ENCODE results near the gene KDM4C.
"Not testable (repeated sequence)": the region's sequence is repeated elsewhere in the genome, so short reads cannot be mapped to it uniquely, and the experiment has no call there.

KDM4C gene

GRCh38 chr9:6757456-6758247, at the start of gene KDM4C:
Gene KDM4C, plus strand, starts transcription at chr9:6757973. Its CDS starts 35,016 bp downstream, at chr9:6792989.
- peak; percentile 93 for DNase-seq (ENCODE audit: low spot score)

- DNase-seq (ENCODE audit: low spot score): no peak
Measured at GRCh38 chr9:6708732-6709131, 49.0 kb upstream of the KDM4C start.

- no peak for DNase-seq (ENCODE audit: low spot score)
Measured at GRCh38 chr9:6711403-6711802, 46.4 kb upstream of the KDM4C start.

GRCh38 chr9:6712041-6712440, 45.7 kb upstream of the KDM4C start:
- DNase-seq (ENCODE audit: low spot score): no peak

- DNase-seq (ENCODE audit: low spot score): no peak
Measured at GRCh38 chr9:6714176-6714575, 43.6 kb upstream of the KDM4C start.

GRCh38 chr9:6715153-6715754, 42.5 kb upstream of the KDM4C start:
- not testable (repeated sequence) for DNase-seq (ENCODE audit: low spot score)

- peak; percentile 69 for DNase-seq (ENCODE audit: low spot score)
Measured at GRCh38 chr9:6715755-6716643, 41.8 kb upstream of the KDM4C start.

- DNase-seq (ENCODE audit: low spot score): no peak
Measured at GRCh38 chr9:6716766-6717165, 41.0 kb upstream of the KDM4C start.

GRCh38 chr9:6723881-6724420, 33.8 kb upstream of the KDM4C start:
- DNase-seq (ENCODE audit: low spot score): no peak

GRCh38 chr9:6733257-6733656, 24.5 kb upstream of the KDM4C start:
- DNase-seq (ENCODE audit: low spot score): no peak

GRCh38 chr9:6733831-6734230, 23.9 kb upstream of the KDM4C start:
- DNase-seq (ENCODE audit: low spot score): no peak

- DNase-seq (ENCODE audit: low spot score): no peak
Measured at GRCh38 chr9:6735422-6735821, 22.4 kb upstream of the KDM4C start.

GRCh38 chr9:6739218-6739617, 18.6 kb upstream of the KDM4C start:
- DNase-seq (ENCODE audit: low spot score): no peak

- DNase-seq (ENCODE audit: low spot score): not testable (repeated sequence)
Measured at GRCh38 chr9:6748861-6749260, 8.9 kb upstream of the KDM4C start.

- not testable (repeated sequence) for DNase-seq (ENCODE audit: low spot score)
Measured at GRCh38 chr9:6754861-6755260, 2.9 kb upstream of the KDM4C start.

GRCh38 chr9:6757132-6757455, 679 bp upstream of the KDM4C start:
- DNase-seq (ENCODE audit: low spot score): peak; percentile 69

GRCh38 chr9:6758248-6758497, 400 bp downstream of the KDM4C start:
- no peak for DNase-seq (ENCODE audit: low spot score)

GRCh38 chr9:6758498-6759184, 868 bp downstream of the KDM4C start:
- DNase-seq (ENCODE audit: low spot score): peak; percentile 16

- DNase-seq (ENCODE audit: low spot score): peak; percentile 85
Measured at GRCh38 chr9:6759185-6759977, 1.6 kb downstream of the KDM4C start.

- no peak for DNase-seq (ENCODE audit: low spot score)
Measured at GRCh38 chr9:6761306-6761705, 3.5 kb downstream of the KDM4C start.

- no peak for DNase-seq (ENCODE audit: low spot score)
Measured at GRCh38 chr9:6763244-6763643, 5.5 kb downstream of the KDM4C start.
